ENCODE data around the gene DNAJB13. TPM values are rescaled to one million over a fixed set of nuclear protein-coding genes. Genes with fewer than 3 reads are reported as not detected.

DNAJB13 gene
- total RNA-seq, 6 experiments from 2014 or later, result not detected

DNA sequence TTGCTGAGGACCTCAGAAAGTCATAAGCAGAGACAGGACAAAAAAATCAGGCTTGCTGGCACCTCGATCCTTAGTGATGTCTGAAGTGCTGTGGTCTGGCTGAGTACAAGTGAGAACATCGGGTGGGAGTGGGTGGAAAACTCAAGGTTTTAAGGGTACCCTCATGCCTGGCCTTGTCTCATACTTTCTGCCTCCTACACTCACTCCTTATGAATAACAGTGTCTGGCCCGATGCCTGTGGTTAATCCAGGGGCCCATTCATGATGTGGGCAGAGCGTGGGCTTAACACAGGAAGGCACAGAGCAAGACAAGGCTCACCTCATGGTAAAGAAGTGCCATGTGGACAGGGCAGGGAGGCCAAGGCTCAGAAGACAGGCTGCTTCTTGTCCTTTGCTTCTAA is 69.0 kb downstream of the DNAJB13 start:
- Histone ChIP-seq H3K4me3 (no peak overlapping the region), H3K36me3 (no peaks in the 10 kb centered on the region), H3K4me1 (peaks cover 0 to 27% (median 14%) of the 10 kb centered on the region in 4 donors), H3K9me3 (no peaks in the 10 kb centered on the region), H3K27me3 (no peaks in the 10 kb centered on the region), H3K27ac (peak overlapping the region; percentile 77 to 94 (median 80))
- ATAC-seq (no peak), DNase-seq (no peak)
- intact Hi-C loops (cut with DNase I), result no loop called here
- no peak for TF ChIP-seq POLR2A (IDR thresholded peaks at IDR 0.05)
- TF ChIP-seq CTCF (IDR thresholded peaks at IDR 0.05), result no peak
- WGBS (ENCODE audit: insufficient coverage, low coverage, low lambda C conversion rate, missing lambda C conversion rate), result 57% methylated on average over 1 of the region's 4 CpGs

Other genes starting within 250 kb of the DNAJB13 start
- gene RAB6A, start 190.0 kb upstream of the DNAJB13 start, total RNA-seq, result 100 to 1,000 TPM in 2 of 6 experiments, 10 to 100 TPM in 4; 59.3 to 163 (median 81.7) TPM
- 10 to 100 TPM; 15.9 to 26.7 (median 18.2) TPM for gene MRPL48, start 163.2 kb upstream of the DNAJB13 start, total RNA-seq
- gene COA4, start 74.2 kb upstream of the DNAJB13 start, total RNA-seq, result 100 to 1,000 TPM in 2 of 6 experiments, 10 to 100 TPM in 4; 48.8 to 116 (median 56.0) TPM
- 10 to 100 TPM in 2 of 6 experiments, 1 to 10 TPM in 4; 7.4 to 15.4 (median 9.1) TPM for gene PAAF1, start 74.0 kb upstream of the DNAJB13 start, total RNA-seq
- gene UCP2, start 31.8 kb downstream of the DNAJB13 start, total RNA-seq, result 10 to 100 TPM in 1 of 6 experiments, 1 to 10 TPM in 5; 5.2 to 41.3 (median 8.7) TPM
- gene UCP3, start 58.1 kb downstream of the DNAJB13 start, total RNA-seq, result 1 to 10 TPM in 2 of 6 experiments, under 1 TPM in 4; 0.20 to 1.5 (median 0.42) TPM
- 1 to 10 TPM; 4.8 to 9.6 (median 7.4) TPM for gene C2CD3, start 220.0 kb downstream of the DNAJB13 start, total RNA-seq
- 10 to 100 TPM in 5 of 6 experiments, 1 to 10 TPM in 1; 8.9 to 18.9 (median 13.0) TPM for gene PPME1, start 220.3 kb downstream of the DNAJB13 start, total RNA-seq

All from right lobe of liver (tissue), 6 donors.